Measurements from ENCODE around the gene GAS7.

DNA sequence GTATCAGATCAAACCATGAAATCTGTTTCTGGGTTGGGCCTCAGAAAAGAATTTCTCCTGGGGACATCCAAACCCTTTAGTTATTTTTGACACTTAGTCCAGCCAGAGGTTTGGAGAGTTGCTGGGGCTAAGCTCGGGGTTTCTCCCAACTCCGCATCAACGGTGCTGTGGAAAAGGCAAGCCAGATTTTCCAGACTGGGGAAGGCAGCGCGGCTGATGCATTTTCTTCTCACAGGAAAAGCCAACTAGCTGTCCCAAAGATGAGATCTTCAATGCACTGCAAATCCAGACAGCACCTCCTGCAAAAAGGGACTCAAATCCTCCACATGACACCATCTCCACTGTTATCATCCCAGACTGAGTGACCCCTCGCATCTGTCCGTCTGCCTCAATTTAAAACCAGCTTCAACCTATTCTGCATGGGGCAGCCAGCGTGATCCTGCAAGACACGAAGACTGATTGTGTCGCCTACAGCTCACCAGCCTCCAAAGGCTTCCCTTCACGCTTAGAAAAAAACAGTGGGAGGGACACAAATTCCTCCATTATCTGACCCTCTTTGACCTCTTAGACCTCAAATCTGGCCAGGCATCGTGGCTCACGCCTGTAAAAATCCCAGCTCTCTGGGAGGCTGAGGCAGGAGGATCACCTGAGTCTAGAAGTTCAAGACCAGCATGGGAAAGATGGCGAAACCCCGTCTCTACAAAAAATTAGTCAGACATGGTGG lies 62.0 kb downstream of the GAS7 start:
- TF ChIP-seq, protein P1, sequence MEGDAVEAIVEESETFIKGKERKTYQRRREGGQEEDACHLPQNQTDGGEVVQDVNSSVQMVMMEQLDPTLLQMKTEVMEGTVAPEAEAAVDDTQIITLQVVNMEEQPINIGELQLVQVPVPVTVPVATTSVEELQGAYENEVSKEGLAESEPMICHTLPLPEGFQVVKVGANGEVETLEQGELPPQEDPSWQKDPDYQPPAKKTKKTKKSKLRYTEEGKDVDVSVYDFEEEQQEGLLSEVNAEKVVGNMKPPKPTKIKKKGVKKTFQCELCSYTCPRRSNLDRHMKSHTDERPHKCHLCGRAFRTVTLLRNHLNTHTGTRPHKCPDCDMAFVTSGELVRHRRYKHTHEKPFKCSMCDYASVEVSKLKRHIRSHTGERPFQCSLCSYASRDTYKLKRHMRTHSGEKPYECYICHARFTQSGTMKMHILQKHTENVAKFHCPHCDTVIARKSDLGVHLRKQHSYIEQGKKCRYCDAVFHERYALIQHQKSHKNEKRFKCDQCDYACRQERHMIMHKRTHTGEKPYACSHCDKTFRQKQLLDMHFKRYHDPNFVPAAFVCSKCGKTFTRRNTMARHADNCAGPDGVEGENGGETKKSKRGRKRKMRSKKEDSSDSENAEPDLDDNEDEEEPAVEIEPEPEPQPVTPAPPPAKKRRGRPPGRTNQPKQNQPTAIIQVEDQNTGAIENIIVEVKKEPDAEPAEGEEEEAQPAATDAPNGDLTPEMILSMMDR (IDR thresholded peaks at IDR 0.05) = no peak
- no peak for TF ChIP-seq POLR2A (IDR thresholded peaks at IDR 0.05)
